GOT3 (cell line): ENCODE measurements around the gene PATL2.
"Not testable (repeated sequence)": the region's sequence is repeated elsewhere in the genome, so short reads cannot be mapped to it uniquely, and the experiment has no call there.

ENCODE experiments used
- DNase-seq: peaks from one replicate; lab custom pipeline; 2025; ENCODE audit warnings: mixed read lengths; lab: John Stamatoyannopoulos, UW

PATL2 gene

DNA sequence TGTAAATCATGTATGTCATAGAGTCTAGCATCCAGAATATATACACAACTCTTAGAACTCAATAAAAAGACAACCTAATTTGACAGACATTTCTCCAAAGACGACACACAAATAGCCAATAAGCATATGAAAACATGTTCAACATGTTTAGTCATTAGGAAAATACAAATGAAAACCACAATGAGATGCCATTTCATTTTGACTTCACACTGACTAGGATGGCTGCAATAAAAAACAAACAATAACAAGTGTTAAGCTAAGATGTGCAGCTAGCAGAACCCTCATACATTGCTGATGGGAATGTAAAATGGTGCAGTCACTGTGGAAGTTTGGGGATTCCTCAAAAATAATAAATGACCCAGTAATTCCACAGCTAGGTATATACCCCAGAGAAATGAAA is 64.1 kb downstream of the PATL2 start:
- DNase-seq = no peak

DNA sequence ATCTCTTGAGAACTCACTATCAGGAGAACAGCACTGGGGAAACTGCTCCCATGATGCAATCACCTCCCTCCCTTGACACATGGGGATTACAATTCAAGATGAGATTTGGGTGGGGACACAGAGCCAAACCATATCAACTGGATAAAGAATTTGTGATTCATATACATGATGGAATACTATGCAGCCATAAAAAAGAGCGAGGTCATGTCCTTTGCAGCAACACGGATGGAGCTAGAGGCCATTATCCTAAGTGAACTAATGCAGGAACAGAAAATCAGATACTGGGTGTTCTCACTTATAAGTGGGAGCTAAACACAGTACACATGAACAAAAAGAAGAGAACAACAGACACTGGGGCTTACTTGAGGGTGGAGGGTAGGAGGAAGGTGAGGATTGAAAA is 64.7 kb downstream of the PATL2 start:
- no peak for DNase-seq

DNA sequence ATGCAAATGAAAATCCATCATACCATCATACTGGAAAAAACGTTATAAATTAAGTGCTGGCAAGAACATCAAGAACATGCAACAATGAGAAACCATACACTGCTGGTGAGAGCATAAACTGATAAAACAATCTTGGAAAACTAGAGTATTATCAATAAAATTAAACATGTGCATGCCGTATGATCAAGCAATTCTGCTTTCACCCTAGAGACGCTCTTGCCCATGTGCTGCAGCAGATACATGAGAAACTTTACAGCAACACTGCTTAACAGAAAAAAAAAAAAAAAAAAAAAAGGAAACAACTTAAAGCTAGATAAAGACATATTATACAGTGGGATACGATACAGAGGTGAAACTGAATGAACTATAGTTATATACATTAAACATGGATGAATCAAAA is 69.5 kb downstream of the PATL2 start:
- no peak for DNase-seq

DNA sequence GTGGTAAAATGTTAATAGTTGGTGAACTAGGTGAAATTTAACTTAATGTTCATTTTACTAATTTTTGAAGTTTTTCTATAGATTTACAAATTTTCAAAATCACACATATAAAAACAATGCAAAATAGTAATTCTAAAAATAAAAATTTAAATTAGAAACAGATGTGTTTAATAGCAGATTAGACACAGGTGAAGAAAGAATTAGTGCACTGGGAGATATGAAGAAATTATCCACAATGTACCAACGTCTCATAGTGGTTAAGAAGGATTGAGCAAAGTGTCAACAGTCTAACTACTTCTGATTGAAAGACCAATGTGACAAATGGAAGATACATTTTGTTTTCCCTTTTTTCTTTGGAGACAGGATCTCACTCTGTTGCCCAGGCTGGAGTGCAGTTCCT is 74.1 kb downstream of the PATL2 start:
- no peak for DNase-seq

DNA sequence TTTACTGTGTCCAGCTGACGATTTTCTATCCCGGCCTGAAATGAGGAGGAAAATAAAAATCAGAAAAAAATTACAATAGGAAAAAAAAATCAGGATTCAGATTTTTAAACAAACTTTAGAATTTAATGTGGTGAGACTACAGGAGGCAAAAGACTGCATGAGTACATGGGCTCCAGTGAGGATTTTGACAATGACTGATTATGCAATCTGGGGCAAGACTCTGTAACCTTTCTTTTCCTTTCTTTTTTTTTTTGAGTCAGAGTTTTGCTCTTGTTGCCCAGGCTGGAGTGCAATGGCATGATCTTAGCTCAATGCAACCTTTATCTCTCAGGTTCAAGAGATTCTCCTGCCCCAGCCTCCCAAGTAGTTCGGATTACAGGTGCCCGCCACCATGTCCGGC is 77.5 kb downstream of the PATL2 start:
- no peak for DNase-seq

DNA sequence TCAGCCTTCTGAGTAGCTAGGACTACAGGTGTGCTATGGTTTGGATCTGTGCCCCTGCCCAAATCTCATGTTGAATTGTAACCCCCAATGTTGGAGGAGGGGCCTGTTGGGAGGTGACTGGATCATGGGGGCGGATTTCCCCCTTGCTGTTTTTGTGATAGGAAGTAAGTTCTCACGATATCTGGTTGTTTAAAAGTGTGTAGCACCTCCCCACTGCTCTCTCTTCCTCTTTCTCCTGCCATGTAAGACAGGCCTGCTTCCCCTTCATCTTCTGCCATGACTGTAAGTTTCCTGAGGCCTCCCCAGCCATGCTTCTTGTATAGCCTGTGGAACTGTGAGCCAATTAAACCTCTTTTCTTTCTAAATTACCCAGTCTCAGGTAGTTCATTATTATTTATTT is 85.8 kb downstream of the PATL2 start:
- DNase-seq = not testable (repeated sequence)

DNA sequence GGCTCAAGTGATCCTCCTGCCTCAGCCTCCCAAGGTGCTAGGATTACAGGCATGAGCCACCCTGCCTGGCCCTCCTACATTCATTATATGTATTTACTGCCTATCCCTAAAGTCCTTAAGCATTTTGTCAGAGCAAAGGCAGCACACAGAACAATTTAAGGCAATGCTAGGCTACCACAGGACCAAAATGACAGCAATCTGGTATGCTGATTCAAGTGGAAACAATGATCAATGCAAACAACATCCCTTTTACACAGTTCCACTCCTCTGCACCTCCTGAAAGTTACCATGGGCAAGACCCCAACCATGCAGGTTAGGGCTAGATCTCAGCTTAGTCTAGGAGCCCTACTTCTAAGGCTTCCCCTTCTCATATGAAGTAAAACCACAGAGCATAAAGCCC is 87.9 kb downstream of the PATL2 start:
- DNase-seq = no peak

DNA sequence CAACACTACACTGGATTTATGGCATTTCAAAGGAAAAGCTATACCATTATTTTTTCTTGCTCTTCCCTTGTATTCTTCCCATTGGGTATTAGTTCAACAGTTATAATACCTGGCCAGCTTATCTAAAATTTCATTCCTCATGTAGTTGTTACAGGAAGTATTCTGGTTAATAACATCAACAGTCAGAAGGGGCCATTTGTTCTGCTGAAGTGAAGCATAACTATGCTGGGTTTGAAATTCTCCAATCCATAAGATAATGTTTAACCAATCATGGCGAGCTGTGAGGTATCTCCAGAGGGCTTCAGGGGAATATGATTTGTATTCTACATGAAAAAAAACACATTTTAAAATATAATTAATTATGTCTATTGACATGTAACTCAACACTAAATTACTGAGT is 91.0 kb downstream of the PATL2 start:
- DNase-seq = no peak

DNA sequence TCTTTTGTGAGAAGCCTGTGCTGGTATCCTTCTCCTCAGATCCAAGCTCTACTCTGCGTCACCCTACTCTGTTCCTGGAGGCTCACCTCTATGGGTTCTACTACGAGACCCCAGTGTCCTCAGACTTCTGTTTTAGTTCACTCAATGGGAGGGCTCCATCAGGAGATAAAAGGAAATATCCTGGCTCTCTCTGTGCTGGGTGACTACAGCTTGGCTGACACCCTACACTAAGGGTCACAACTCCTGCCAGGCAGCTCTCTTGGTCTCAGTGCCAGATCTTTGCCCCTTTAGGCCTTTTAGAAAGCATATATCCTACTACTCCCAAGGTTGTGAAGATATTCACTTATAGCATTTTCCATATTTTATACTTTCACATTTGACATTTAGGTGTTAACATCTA is 94.1 kb downstream of the PATL2 start:
- DNase-seq = no peak
